Tibial nerve (tissue), 3 donors: ENCODE measurements around the gene GORASP2.

Experiments used
- POLR2A ChIP-seq, 2 donors: fragments of 450-650 bp; IDR thresholded peaks; one replicate each; pipeline ENCODE4 v1.6.1; 2017; ENCODE audit warnings: antibody characterized with exemption in 2 of 2, mild to moderate bottlenecking in 2 of 2, moderate library complexity in 2 of 2
- TF ChIP-seq, protein P1 (sequence below), 5 experiments: fragments of 200-600 bp in 3 of 5; fragments of 450-650 bp in 2 of 5; sonication (generic) in 3 of 5; IDR thresholded peaks; one replicate each; pipeline ENCODE4 v1.5.1; 2016 to 2019; ENCODE audit warnings: antibody characterized with exemption in 5 of 5, mild to moderate bottlenecking in 3 of 5, moderate library complexity in 2 of 5

DNA sequence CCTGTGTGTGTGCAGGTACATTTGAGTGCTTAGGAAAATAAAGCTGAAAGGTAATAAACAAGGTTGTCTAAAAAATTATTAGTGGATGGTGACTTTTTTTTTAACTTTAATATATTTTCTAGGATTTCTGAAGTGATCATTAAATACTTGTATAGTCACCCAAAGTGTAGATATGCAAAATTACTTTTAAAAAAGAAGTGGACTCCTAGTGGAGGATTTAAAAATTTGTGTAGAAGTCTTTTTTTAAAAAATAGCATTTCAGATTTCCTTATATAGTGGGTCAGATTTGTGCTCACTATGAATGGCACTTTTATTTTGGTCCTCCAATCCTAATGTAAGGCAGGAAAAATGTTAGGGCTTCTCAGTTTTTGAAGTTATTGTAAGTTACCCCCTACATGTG is 3.9 kb downstream of the GORASP2 start:
- TF ChIP-seq, protein P1, sequence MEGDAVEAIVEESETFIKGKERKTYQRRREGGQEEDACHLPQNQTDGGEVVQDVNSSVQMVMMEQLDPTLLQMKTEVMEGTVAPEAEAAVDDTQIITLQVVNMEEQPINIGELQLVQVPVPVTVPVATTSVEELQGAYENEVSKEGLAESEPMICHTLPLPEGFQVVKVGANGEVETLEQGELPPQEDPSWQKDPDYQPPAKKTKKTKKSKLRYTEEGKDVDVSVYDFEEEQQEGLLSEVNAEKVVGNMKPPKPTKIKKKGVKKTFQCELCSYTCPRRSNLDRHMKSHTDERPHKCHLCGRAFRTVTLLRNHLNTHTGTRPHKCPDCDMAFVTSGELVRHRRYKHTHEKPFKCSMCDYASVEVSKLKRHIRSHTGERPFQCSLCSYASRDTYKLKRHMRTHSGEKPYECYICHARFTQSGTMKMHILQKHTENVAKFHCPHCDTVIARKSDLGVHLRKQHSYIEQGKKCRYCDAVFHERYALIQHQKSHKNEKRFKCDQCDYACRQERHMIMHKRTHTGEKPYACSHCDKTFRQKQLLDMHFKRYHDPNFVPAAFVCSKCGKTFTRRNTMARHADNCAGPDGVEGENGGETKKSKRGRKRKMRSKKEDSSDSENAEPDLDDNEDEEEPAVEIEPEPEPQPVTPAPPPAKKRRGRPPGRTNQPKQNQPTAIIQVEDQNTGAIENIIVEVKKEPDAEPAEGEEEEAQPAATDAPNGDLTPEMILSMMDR (IDR thresholded peaks at IDR 0.05), result no peak
- no peak for TF ChIP-seq POLR2A (IDR thresholded peaks at IDR 0.05)
